Trophoblast cell (in vitro differentiated cells and primary cell): Measurements from ENCODE around the gene CDH18.

Experiments
- DNase-seq, 2 donors: peaks; one replicate each; pipeline ENCODE4 v3.0.0-alpha.2; 2016
- H2AFZ ChIP-seq: 2 replicates; pipeline ENCODE4 v1.6.1; 2013; ENCODE audit warnings: low read length, moderate library complexity, mild to moderate bottlenecking; ENCODE audit not compliant: insufficient read depth, poor library complexity
- H2AK5ac ChIP-seq: 2 replicates; pipeline ENCODE4 v1.6.1; 2013; ENCODE audit warnings: mild to moderate bottlenecking, low read length
- H2BK120ac ChIP-seq: 2 replicates; pipeline ENCODE4 v1.6.1; 2013; ENCODE audit warnings: low read length, mild to moderate bottlenecking, moderate library complexity; ENCODE audit not compliant: insufficient read depth, poor library complexity
- H2BK12ac ChIP-seq: 2 replicates; pipeline ENCODE4 v1.6.1; 2013; ENCODE audit warnings: mild to moderate bottlenecking, low read length, moderate library complexity
- H2BK5ac ChIP-seq: 2 replicates; pipeline ENCODE4 v1.6.1; 2013; ENCODE audit warnings: low read length, low read depth, moderate library complexity, mild to moderate bottlenecking; ENCODE audit not compliant: poor library complexity
- H3K14ac ChIP-seq: 2 replicates; pipeline ENCODE4 v1.6.1; 2013; ENCODE audit warnings: mild to moderate bottlenecking, low read length
- H3K18ac ChIP-seq: 2 replicates; pipeline ENCODE4 v1.6.1; 2013; ENCODE audit warnings: mild to moderate bottlenecking, low read length
- H3K23ac ChIP-seq: 2 replicates; pipeline ENCODE4 v1.6.1; 2013; ENCODE audit warnings: low read length
- H3K27ac ChIP-seq: 2 replicates; pipeline ENCODE4 v1.5.1; 2013; ENCODE audit warnings: low read depth, mild to moderate bottlenecking, inconsistent platforms, low read length, moderate library complexity
- H3K27me3 ChIP-seq: 2 replicates; pipeline ENCODE4 v1.6.1; 2013; ENCODE audit warnings: inconsistent platforms, mild to moderate bottlenecking, low read length, moderate library complexity; ENCODE audit not compliant: insufficient read depth
- H3K36me3 ChIP-seq, 2 experiments: 1 replicate in 1 of 2; 2 replicates in 1 of 2; pipeline ENCODE4 v1.6.1; 2013; ENCODE audit warnings: low read length in 2 of 2, mild to moderate bottlenecking in 2 of 2, moderate library complexity in 1 of 2; ENCODE audit not compliant: insufficient read depth in 2 of 2, control insufficient read depth in 1 of 2
- H3K4ac ChIP-seq: 2 replicates; pipeline ENCODE4 v1.6.1; 2013; ENCODE audit warnings: low read depth, mild to moderate bottlenecking, low read length, moderate library complexity
- H3K4me1 ChIP-seq, 2 experiments: 1 replicate in 1 of 2; 2 replicates in 1 of 2; pipeline ENCODE4 v1.6.1; 2013; ENCODE audit warnings: low read length in 2 of 2, mild to moderate bottlenecking in 2 of 2, moderate library complexity in 1 of 2; ENCODE audit not compliant: insufficient read depth in 2 of 2, control insufficient read depth in 1 of 2
- H3K4me2 ChIP-seq: 2 replicates; pipeline ENCODE4 v1.6.1; 2013; ENCODE audit warnings: inconsistent platforms, mild to moderate bottlenecking, low read length, moderate library complexity
- H3K4me3 ChIP-seq: 2 replicates; pipeline ENCODE4 v1.5.1; 2013; ENCODE audit warnings: mild to moderate bottlenecking, low read depth, low read length, inconsistent platforms
- H3K79me1 ChIP-seq: one replicate; pipeline ENCODE4 v1.6.1; 2013; ENCODE audit warnings: low read length
- H3K79me2 ChIP-seq: 2 replicates; pipeline ENCODE4 v1.6.1; 2013; ENCODE audit warnings: low read length, mild to moderate bottlenecking; ENCODE audit not compliant: control insufficient read depth, insufficient read depth, poor library complexity
- H3K9ac ChIP-seq: 2 replicates; pipeline ENCODE4 v1.6.1; 2013; ENCODE audit warnings: mild to moderate bottlenecking, low read length
- H3K9me3 ChIP-seq: 2 replicates; pipeline ENCODE4 v1.6.1; 2013; ENCODE audit warnings: low read depth, mild to moderate bottlenecking, control low read depth, inconsistent platforms, low read length; ENCODE audit not compliant: insufficient read depth
- H4K12ac ChIP-seq: 2 replicates; pipeline ENCODE4 v1.6.1; 2013; ENCODE audit warnings: low read depth, mild to moderate bottlenecking, low read length, moderate library complexity
- H4K8ac ChIP-seq: 2 replicates; pipeline ENCODE4 v1.6.1; 2013; ENCODE audit warnings: low read depth, mild to moderate bottlenecking, low read length, moderate library complexity
- H4K91ac ChIP-seq: one replicate; pipeline ENCODE4 v1.6.1; 2013; ENCODE audit warnings: low read depth, mild to moderate bottlenecking, low read length, moderate library complexity
- WGBS: extraction: QIAGEN DNeasy Blood & Tissue Kit; methylation state at CpG from one replicate; pipeline ENCODE4 v1.1.7; 2013; ENCODE audit warnings: missing lambda C conversion rate; ENCODE audit not compliant: insufficient read length, insufficient coverage; ENCODE audit errors: extremely low coverage; 5-methylcytosine and 5-hydroxymethylcytosine counted together

Gene CDH18

GRCh38 chr5:19554524-19554923 is 433.5 kb downstream of the CDH18 start:
- Histone ChIP-seq H3K4me2 (no peak overlapping the region), H2AFZ (no peak overlapping the region), H4K12ac (no peak overlapping the region), H3K79me1 (no peaks in the 10 kb centered on the region), H3K14ac (no peak overlapping the region), H3K23ac (no peak overlapping the region), H2BK12ac (no peak overlapping the region), H3K4me3 (no peak overlapping the region), H3K18ac (no peak overlapping the region), H3K27ac (no peak overlapping the region), H3K79me2 (no peaks in the 10 kb centered on the region), H3K4ac (no peak overlapping the region), H3K9me3 (no peaks in the 10 kb centered on the region), H2BK120ac (no peak overlapping the region), H3K27me3 (no peaks in the 10 kb centered on the region), H2BK5ac (no peak overlapping the region), H3K36me3 (no peaks in the 10 kb centered on the region), H3K9ac (no peak overlapping the region), H3K4me1 (no peaks in the 10 kb centered on the region), H4K91ac (no peak overlapping the region), H2AK5ac (no peak overlapping the region), H4K8ac (no peak overlapping the region)
- DNase-seq = peak in 1 of 2 donors; percentile 14
- WGBS = no CpG with 5 or more reads among the region's 1 CpG

- H3K4me2 ChIP-seq = no peak overlapping the region
- H3K18ac ChIP-seq = no peak overlapping the region
- no peaks in the 10 kb centered on the region for H3K79me1 ChIP-seq
- no peak overlapping the region for H3K14ac ChIP-seq
- no peak overlapping the region for H2AK5ac ChIP-seq
- H3K9ac ChIP-seq = no peak overlapping the region
- no peaks in the 10 kb centered on the region for H3K9me3 ChIP-seq
- H4K8ac ChIP-seq = no peak overlapping the region
- no peak overlapping the region for H2BK120ac ChIP-seq
- no peaks in the 10 kb centered on the region for H3K27me3 ChIP-seq
- no peak overlapping the region for H2BK5ac ChIP-seq
- H4K91ac ChIP-seq = no peak overlapping the region
- no peak overlapping the region for H4K12ac ChIP-seq
- H2AFZ ChIP-seq = no peak overlapping the region
- H2BK12ac ChIP-seq = no peak overlapping the region
- no peak for DNase-seq
- WGBS = no CpG with 5 or more reads among the region's 3 CpGs
- H3K4me3 ChIP-seq = no peak overlapping the region
- H3K4me1 ChIP-seq = no peaks in the 10 kb centered on the region
- H3K23ac ChIP-seq = no peak overlapping the region
- no peaks in the 10 kb centered on the region for H3K79me2 ChIP-seq
- H3K4ac ChIP-seq = no peak overlapping the region
- H3K27ac ChIP-seq = no peak overlapping the region
- H3K36me3 ChIP-seq = no peaks in the 10 kb centered on the region
Measured at GRCh38 chr5:19547640-19548039, 440.4 kb downstream of the CDH18 start.

- Histone ChIP-seq H3K23ac (no peak overlapping the region), H4K8ac (no peak overlapping the region), H3K4ac (no peak overlapping the region), H2AFZ (no peak overlapping the region), H2BK120ac (no peak overlapping the region), H3K79me1 (no peaks in the 10 kb centered on the region), H3K79me2 (no peaks in the 10 kb centered on the region), H4K91ac (no peak overlapping the region), H3K9ac (no peak overlapping the region), H3K36me3 (no peaks in the 10 kb centered on the region), H3K27ac (no peak overlapping the region), H2BK5ac (no peak overlapping the region), H2BK12ac (no peak overlapping the region), H4K12ac (no peak overlapping the region), H3K4me3 (no peak overlapping the region), H3K9me3 (no peaks in the 10 kb centered on the region), H3K4me2 (no peak overlapping the region), H3K14ac (no peak overlapping the region), H2AK5ac (no peak overlapping the region), H3K27me3 (no peaks in the 10 kb centered on the region), H3K18ac (no peak overlapping the region), H3K4me1 (no peaks in the 10 kb centered on the region)
- DNase-seq = no peak
- WGBS = no CpG with 5 or more reads among the region's 1 CpG
Measured at GRCh38 chr5:19546521-19546920, 441.5 kb downstream of the CDH18 start.

- no peaks in the 10 kb centered on the region for H3K79me2 ChIP-seq
- H2BK120ac ChIP-seq = no peak overlapping the region
- no peaks in the 10 kb centered on the region for H3K9me3 ChIP-seq
- no peaks in the 10 kb centered on the region for H3K4me1 ChIP-seq
- DNase-seq = no peak
- H3K4me2 ChIP-seq = no peak overlapping the region
- H4K8ac ChIP-seq = no peak overlapping the region
- H3K36me3 ChIP-seq = no peaks in the 10 kb centered on the region
- H3K79me1 ChIP-seq = no peaks in the 10 kb centered on the region
- H3K27ac ChIP-seq = no peak overlapping the region
- no peak overlapping the region for H3K18ac ChIP-seq
- H3K9ac ChIP-seq = no peak overlapping the region
- no peak overlapping the region for H2BK5ac ChIP-seq
- no peak overlapping the region for H3K23ac ChIP-seq
- no peak overlapping the region for H2AFZ ChIP-seq
- H3K14ac ChIP-seq = no peak overlapping the region
- no peak overlapping the region for H4K91ac ChIP-seq
- H2AK5ac ChIP-seq = no peak overlapping the region
- no CpG with 5 or more reads among the region's 2 CpGs for WGBS
- no peak overlapping the region for H2BK12ac ChIP-seq
- no peak overlapping the region for H4K12ac ChIP-seq
- H3K4me3 ChIP-seq = no peak overlapping the region
- H3K27me3 ChIP-seq = no peaks in the 10 kb centered on the region
- no peak overlapping the region for H3K4ac ChIP-seq
Measured at GRCh38 chr5:19538607-19539006, 449.4 kb downstream of the CDH18 start.
